ENCODE data around the gene CRY2. TPM values are rescaled to one million over a fixed set of nuclear protein-coding genes. Genes with fewer than 3 reads are reported as not detected.

Gene CRY2
- total RNA-seq, 6 experiments from 2014 or later = 12.5 to 16.4 (median 14.1) TPM

GRCh38 chr11:45921561-45922424 is 74.5 kb downstream of the CRY2 start:
- Mint-ChIP-seq H3K27ac (no peak overlapping the region), H3K27me3 (ENCODE audit: insufficient read depth) (peaks cover 34% of the 10 kb centered on the region), H3K36me3 (ENCODE audit: low read depth) (no peaks in the 10 kb centered on the region), H3K4me1 (ENCODE audit: low read depth) (peaks cover 11% of the 10 kb centered on the region), H3K4me3 (no peak overlapping the region), H3K9me3 (no peaks in the 10 kb centered on the region)
- no peak for TF ChIP-seq CTCF (IDR thresholded peaks at IDR 0.05)
- DNase-seq = no peak

GRCh38 chr11:45922425-45923082 is 75.3 kb downstream of the CRY2 start, which contains the start of gene LARGE2:
Gene LARGE2, plus strand, starts transcription at chr11:45922656. Its CDS starts 227 bp downstream, at chr11:45922883.
- no peaks in the 10 kb centered on the region for H3K9me3 Mint-ChIP-seq
- no peak within 1 kb of the TSS for H3K27ac Mint-ChIP-seq

GRCh38 chr11:45924036-45924915 is 77.0 kb downstream of the CRY2 start:
- H3K36me3 Mint-ChIP-seq (ENCODE audit: low read depth) = no peaks in the 10 kb centered on the region
- H3K27me3 Mint-ChIP-seq (ENCODE audit: insufficient read depth) = peaks cover 34% of the 10 kb centered on the region
- H3K9me3 Mint-ChIP-seq = no peaks in the 10 kb centered on the region
- H3K27ac Mint-ChIP-seq = no peak overlapping the region
- DNase-seq = no peak
- H3K4me3 Mint-ChIP-seq = no peak overlapping the region
- no peaks in the 10 kb centered on the region for H3K4me1 Mint-ChIP-seq (ENCODE audit: low read depth)
- TF ChIP-seq CTCF (IDR thresholded peaks at IDR 0.05) = no peak

More at GRCh38 chr11:45922425-45923082, 75.3 kb downstream of the CRY2 start, which contains the start of gene LARGE2:
- DNase-seq = no peak
- no peaks in the 10 kb centered on the region for H3K36me3 Mint-ChIP-seq (ENCODE audit: low read depth)
- H3K4me1 Mint-ChIP-seq (ENCODE audit: low read depth) = peaks cover 7% of the 10 kb centered on the region; the same call in 1 of the 2 replicates
- no peak for TF ChIP-seq CTCF (IDR thresholded peaks at IDR 0.05)
- H3K4me3 Mint-ChIP-seq = no peak within 1 kb of the TSS
- peaks cover 38% of the 10 kb centered on the region for H3K27me3 Mint-ChIP-seq (ENCODE audit: insufficient read depth)

- H3K4me1 Mint-ChIP-seq (ENCODE audit: low read depth) = peaks cover 5% of the 10 kb centered on the region
- no peaks in the 10 kb centered on the region for H3K9me3 Mint-ChIP-seq
- H3K36me3 Mint-ChIP-seq (ENCODE audit: low read depth) = no peaks in the 10 kb centered on the region
- no peak for DNase-seq
- no peak overlapping the region for H3K27ac Mint-ChIP-seq
- H3K4me3 Mint-ChIP-seq = no peak overlapping the region
- H3K27me3 Mint-ChIP-seq (ENCODE audit: insufficient read depth) = peaks cover 34% of the 10 kb centered on the region
- no peak for TF ChIP-seq CTCF (IDR thresholded peaks at IDR 0.05)
Observed at GRCh38 chr11:45924927-45925326, 77.7 kb downstream of the CRY2 start.

GRCh38 chr11:45925550-45925949 is 78.3 kb downstream of the CRY2 start:
- Mint-ChIP-seq H3K4me3 (no peak overlapping the region), H3K27me3 (ENCODE audit: insufficient read depth) (peaks cover 33% of the 10 kb centered on the region), H3K36me3 (ENCODE audit: low read depth) (no peaks in the 10 kb centered on the region), H3K27ac (no peak overlapping the region), H3K9me3 (no peaks in the 10 kb centered on the region), H3K4me1 (ENCODE audit: low read depth) (peaks cover 9% of the 10 kb centered on the region)
- no peak for TF ChIP-seq CTCF (IDR thresholded peaks at IDR 0.05)
- no peak for DNase-seq
